ENCODE measurements around the gene JARID2. TPM values are rescaled to one million over a fixed set of nuclear protein-coding genes. Genes with fewer than 3 reads are reported as not detected.

JARID2 gene
- total RNA-seq, 2 donors from 2014 or later, result 8.3 to 12.8 TPM

DNA sequence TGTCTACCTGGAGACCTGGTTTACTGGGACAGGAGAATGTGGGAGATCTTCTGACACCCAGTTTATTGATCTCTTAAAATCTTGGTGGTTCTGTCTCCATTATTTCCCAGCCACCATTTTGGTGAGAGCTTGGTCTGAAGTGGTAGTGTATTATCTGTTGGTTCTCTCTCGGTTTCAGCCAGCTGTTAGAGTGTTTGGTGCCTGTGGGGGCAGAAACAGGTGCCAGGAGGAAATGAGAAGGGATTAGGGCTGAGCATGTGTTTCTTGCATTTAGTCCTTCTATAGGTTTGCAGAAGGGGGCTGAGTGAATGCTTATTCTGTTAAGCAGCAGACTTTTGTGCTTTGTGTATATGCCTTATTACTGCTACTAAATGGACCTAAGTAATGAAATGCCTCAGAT lies 9.6 kb downstream of the JARID2 start:
- no peak overlapping the region for H3K27ac ChIP-seq
- H3K4me1 ChIP-seq (ENCODE audit: control insufficient read depth in 1 of 2, low read depth in 2 of 2), result peaks cover 20 to 39% of the 10 kb centered on the region in 2 donors
- ATAC-seq (ENCODE audit: insufficient number of reproducible peaks, low FRiP score, low read depth) (no peak), DNase-seq (ENCODE audit: low spot score) (no peak)
- no peaks in the 10 kb centered on the region for H3K36me3 ChIP-seq
- no peak overlapping the region for H3K4me3 ChIP-seq
- H3K9me3 ChIP-seq, result no peaks in the 10 kb centered on the region
- no peaks in the 10 kb centered on the region for H3K27me3 ChIP-seq (replicated peaks; ENCODE audit: insufficient read depth)
- TF ChIP-seq, protein P1, sequence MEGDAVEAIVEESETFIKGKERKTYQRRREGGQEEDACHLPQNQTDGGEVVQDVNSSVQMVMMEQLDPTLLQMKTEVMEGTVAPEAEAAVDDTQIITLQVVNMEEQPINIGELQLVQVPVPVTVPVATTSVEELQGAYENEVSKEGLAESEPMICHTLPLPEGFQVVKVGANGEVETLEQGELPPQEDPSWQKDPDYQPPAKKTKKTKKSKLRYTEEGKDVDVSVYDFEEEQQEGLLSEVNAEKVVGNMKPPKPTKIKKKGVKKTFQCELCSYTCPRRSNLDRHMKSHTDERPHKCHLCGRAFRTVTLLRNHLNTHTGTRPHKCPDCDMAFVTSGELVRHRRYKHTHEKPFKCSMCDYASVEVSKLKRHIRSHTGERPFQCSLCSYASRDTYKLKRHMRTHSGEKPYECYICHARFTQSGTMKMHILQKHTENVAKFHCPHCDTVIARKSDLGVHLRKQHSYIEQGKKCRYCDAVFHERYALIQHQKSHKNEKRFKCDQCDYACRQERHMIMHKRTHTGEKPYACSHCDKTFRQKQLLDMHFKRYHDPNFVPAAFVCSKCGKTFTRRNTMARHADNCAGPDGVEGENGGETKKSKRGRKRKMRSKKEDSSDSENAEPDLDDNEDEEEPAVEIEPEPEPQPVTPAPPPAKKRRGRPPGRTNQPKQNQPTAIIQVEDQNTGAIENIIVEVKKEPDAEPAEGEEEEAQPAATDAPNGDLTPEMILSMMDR (IDR thresholded peaks at IDR 0.05), result no peak

DNA sequence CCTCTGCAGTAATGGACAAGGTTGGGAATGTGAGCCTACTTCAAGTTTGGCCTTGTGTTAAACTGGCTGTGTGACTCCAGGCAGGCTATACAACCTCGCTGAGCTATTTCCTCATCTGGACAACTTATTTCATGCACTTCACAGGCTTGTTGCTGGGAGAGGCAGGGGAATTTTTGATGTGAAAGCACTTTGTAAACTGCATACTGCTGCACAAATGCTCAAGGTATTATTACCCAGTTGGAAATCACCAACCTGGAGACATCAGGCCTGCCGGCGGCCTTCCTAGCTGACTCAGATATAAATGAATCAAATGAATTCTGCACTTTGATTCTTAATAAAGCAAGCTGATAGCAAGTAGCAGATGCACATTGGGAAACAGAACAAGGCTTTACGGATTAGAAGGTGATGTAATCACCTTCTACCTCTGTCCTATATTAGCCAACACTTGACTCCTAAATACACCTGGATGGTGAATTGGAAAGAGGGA lies 10.1 kb downstream of the JARID2 start:
- no peak for ATAC-seq (ENCODE audit: insufficient number of reproducible peaks, low FRiP score, low read depth)
- Histone ChIP-seq H3K4me3 (no peak overlapping the region), H3K4me1 (ENCODE audit: control insufficient read depth in 1 of 2, low read depth in 2 of 2) (peaks cover 25 to 44% of the 10 kb centered on the region in 2 donors), H3K9me3 (no peaks in the 10 kb centered on the region), H3K27me3 (replicated peaks; ENCODE audit: insufficient read depth) (no peaks in the 10 kb centered on the region), H3K27ac (no peak overlapping the region), H3K36me3 (no peaks in the 10 kb centered on the region)
- DNase-seq (ENCODE audit: low spot score), result no peak
- TF ChIP-seq, protein P1 (IDR thresholded peaks at IDR 0.05), result no peak

DNA sequence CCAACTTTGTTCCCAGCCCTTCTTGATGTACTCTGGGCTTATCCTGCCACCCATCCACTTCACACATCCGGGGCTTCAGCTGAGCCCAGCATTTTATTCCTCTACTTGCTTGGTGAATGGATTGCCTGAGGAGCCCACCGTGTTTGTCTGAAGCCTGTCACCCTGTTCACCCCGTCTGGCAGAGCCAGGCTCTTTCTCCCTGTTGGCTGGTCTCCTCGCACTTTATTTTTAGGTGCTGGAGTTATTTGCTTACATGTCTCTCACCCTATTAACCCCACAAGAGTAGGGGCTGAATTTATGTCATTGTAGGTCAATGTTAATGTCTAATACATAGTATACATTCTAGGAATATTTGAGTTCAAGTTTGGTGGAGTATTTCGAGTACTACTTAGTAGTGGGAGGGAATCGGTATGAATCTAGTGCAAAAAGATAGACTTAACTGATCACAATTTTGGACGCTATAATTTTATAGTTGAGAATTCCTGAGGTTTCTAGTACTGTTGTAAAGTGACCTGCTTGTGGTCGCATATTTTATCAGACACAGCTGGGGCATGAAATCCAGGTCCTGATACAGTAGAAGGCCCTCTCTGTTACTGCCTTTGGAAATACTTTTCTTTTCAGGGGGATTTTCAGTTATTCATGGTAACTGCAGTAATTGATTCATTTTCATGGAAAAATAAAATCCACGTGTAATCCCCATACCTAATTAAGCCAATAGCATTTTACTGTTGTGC lies 10.8 kb downstream of the JARID2 start:
- Histone ChIP-seq H3K27me3 (replicated peaks; ENCODE audit: insufficient read depth) (no peaks in the 10 kb centered on the region), H3K4me3 (no peak overlapping the region), H3K27ac (no peak overlapping the region), H3K4me1 (ENCODE audit: control insufficient read depth in 1 of 2, low read depth in 2 of 2) (peaks cover 25 to 41% of the 10 kb centered on the region in 2 donors), H3K9me3 (no peaks in the 10 kb centered on the region), H3K36me3 (no peaks in the 10 kb centered on the region)
- no peak for ATAC-seq (ENCODE audit: insufficient number of reproducible peaks, low FRiP score, low read depth)
- DNase-seq (ENCODE audit: low spot score), result no peak
- TF ChIP-seq, protein P1 (IDR thresholded peaks at IDR 0.05), result no peak

DNA sequence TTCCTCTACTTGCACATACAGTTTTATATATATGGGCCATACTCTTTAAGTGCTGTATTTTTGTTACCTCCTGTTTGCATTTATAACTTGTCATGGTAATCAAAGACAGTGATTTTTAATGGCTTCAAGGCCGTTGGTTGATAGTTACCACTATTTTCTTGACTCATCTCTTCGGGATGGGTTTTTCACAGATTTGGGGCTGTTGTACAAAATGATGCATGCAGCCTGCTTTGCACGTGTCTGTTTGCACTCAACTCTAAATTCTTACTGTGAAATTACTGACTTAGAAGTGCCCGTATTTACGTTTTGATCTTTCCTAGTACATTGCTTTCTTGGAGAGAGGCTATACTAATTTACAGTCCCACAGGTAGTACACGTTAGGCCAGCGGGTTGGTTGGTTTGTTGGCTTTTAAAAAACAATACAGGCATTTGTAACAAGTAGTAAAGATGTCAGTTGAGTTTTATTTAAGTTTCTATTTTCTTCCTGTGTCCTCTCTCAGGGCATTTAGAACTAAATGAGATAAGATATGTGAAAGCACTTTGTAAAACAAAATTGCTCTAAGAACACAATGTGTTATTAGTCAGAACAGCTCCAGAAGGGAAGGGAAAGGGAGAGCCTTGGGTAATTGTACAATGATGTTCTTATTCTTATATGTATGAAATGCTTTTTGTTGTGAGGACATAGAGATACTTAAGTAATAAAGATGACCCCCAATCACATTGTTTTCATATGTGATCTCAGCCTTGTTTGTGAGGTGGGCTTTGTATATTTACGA lies 11.7 kb downstream of the JARID2 start:
- no peaks in the 10 kb centered on the region for H3K27me3 ChIP-seq (replicated peaks; ENCODE audit: insufficient read depth)
- H3K27ac ChIP-seq, result no peak overlapping the region
- TF ChIP-seq, protein P1 (IDR thresholded peaks at IDR 0.05), result no peak
- no peak for ATAC-seq (ENCODE audit: insufficient number of reproducible peaks, low FRiP score, low read depth)
- no peaks in the 10 kb centered on the region for H3K9me3 ChIP-seq
- H3K4me1 ChIP-seq (ENCODE audit: control insufficient read depth in 1 of 2, low read depth in 2 of 2), result peaks cover 25 to 39% of the 10 kb centered on the region in 2 donors
- no peak for DNase-seq (ENCODE audit: low spot score)
- no peaks in the 10 kb centered on the region for H3K36me3 ChIP-seq
- H3K4me3 ChIP-seq, result no peak overlapping the region

DNA sequence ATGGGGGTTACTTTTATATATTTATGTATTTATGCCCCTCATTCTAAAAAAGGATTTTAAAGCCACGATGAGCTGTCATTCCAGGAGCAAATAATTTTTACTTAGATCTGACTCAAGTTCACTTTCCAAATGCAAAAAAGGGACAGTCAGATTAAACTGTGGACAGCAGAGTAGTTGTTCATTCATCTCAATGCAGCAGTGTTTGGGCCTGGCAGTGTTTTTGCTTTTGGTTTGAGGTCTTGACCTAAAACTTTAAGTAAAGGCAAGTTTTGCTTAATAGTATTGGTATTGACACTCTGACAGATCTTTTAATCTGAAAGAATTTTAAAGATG lies 13.9 kb downstream of the JARID2 start:
- Histone ChIP-seq H3K27ac (no peak overlapping the region), H3K4me1 (ENCODE audit: control insufficient read depth in 1 of 2, low read depth in 2 of 2) (peaks cover 28 to 41% of the 10 kb centered on the region in 2 donors), H3K4me3 (no peak overlapping the region), H3K27me3 (replicated peaks; ENCODE audit: insufficient read depth) (no peaks in the 10 kb centered on the region), H3K36me3 (no peaks in the 10 kb centered on the region), H3K9me3 (no peaks in the 10 kb centered on the region)
- TF ChIP-seq, protein P1 (IDR thresholded peaks at IDR 0.05), result no peak
- no peak for ATAC-seq (ENCODE audit: insufficient number of reproducible peaks, low FRiP score, low read depth)
- no peak for DNase-seq (ENCODE audit: low spot score)

Data from thoracic aorta (tissue), 2 donors.